GM12878 (cell line): Measurements from ENCODE around the gene VSTM2B. TPM values are rescaled to one million over a fixed set of nuclear protein-coding genes. Genes with fewer than 3 reads are reported as not detected.

Source experiments
- ATAC-seq: fragments of 200-7000 bp; cut with Tn5 transposase; 3 replicates; pipeline ENCODE4 v1.9.1; 2020; ENCODE audit warnings: mild to moderate bottlenecking, moderate library complexity
- BruUV-seq: library from RNA; stranded (reverse); fragments of 400-500 nt; replicated peaks from 2 replicates; lab custom pipeline; 2021; lab: Mats Ljungman, UMichigan
- CTCF ChIA-PET: fragments of 300-600 bp; sonication (Branson Sonifier 250); formaldehyde crosslinking; extraction: SDS; loops from one replicate; lab custom pipeline; 2021; ENCODE audit warnings: inconsistent platforms; lab: Yijun Ruan, JAX
- POLR2A ChIA-PET: fragments of 350-600 bp; formaldehyde crosslinking; extraction: SDS; loops from one replicate; lab custom pipeline; 2021; ENCODE audit warnings: inconsistent platforms; lab: Charles Lee
- RAD21 ChIA-PET: fragments of 300-600 bp; sonication (Branson Sonifier 250); formaldehyde crosslinking; loops from one replicate; lab custom pipeline; 2023; ENCODE audit warnings: antibody characterized with exemption; ENCODE audit not compliant: unreplicated experiment; lab: Charles Lee
- SMC1A ChIA-PET: fragments of 300-600 bp; sonication (Branson Sonifier 250); formaldehyde crosslinking; loops from one replicate; lab custom pipeline; 2023; ENCODE audit not compliant: unreplicated experiment, uncharacterized antibody; lab: Charles Lee
- DNase-seq: peaks from one replicate; pipeline ENCODE4 v3.0.0-alpha.2; 2011; ENCODE audit warnings: low read depth, low spot score
- FAIRE-seq: peaks from 3 replicates; lab custom pipeline; 2011; peaks lifted over from hg19 to GRCh38; lab: Jason Lieb, UNC
- H2AFZ ChIP-seq: 2 replicates; pipeline ENCODE4 v1.6.0; 2011; ENCODE audit warnings: low read depth, low read length, control low read depth; ENCODE audit not compliant: control insufficient read depth
- H3K27ac ChIP-seq: 2 replicates; pipeline ENCODE4 v1.5.1; 2011; ENCODE audit warnings: control low read depth; ENCODE audit not compliant: control insufficient read depth, insufficient read depth
- H3K27me3 ChIP-seq, 2 experiments: replicated peaks in 1 of 2; 2 replicates each; pipeline versions ENCODE4 v1.6.0 to v1.6.1; 2011; ENCODE audit warnings: low read length in 1 of 2; ENCODE audit not compliant: control insufficient read depth in 2 of 2, insufficient read depth in 2 of 2
- H3K36me3 ChIP-seq, 2 experiments: 2 replicates each; pipeline ENCODE4 v1.5.1; 2011; ENCODE audit warnings: low read length in 1 of 2; ENCODE audit not compliant: control insufficient read depth in 2 of 2, insufficient read depth in 2 of 2
- H3K4me1 ChIP-seq: 2 replicates; pipeline ENCODE4 v1.6.1; 2011; ENCODE audit warnings: mild to moderate bottlenecking, low read length, moderate library complexity, mixed read lengths; ENCODE audit not compliant: control insufficient read depth, insufficient read depth
- H3K4me2 ChIP-seq: 2 replicates; pipeline ENCODE4 v1.6.0; 2011; ENCODE audit warnings: control low read depth; ENCODE audit not compliant: control insufficient read depth, insufficient read depth
- H3K4me3 ChIP-seq: fragments of 200-600 bp; sonication (generic); 2 replicates; pipeline ENCODE4 v1.5.1; 2016
- H3K79me2 ChIP-seq: 2 replicates; pipeline ENCODE4 v1.6.0; 2011; ENCODE audit warnings: low read length; ENCODE audit not compliant: control insufficient read depth, insufficient read depth
- H3K9ac ChIP-seq: 2 replicates; pipeline ENCODE4 v1.8.0; 2011; ENCODE audit warnings: low read length, control low read depth, mixed read lengths; ENCODE audit not compliant: control insufficient read depth, insufficient read depth
- H3K9me3 ChIP-seq: replicated peaks from 3 replicates; pipeline ENCODE4 v1.5.1; 2011; ENCODE audit warnings: mild to moderate bottlenecking, low read length; ENCODE audit not compliant: control insufficient read depth, insufficient read depth
- H4K20me1 ChIP-seq: 2 replicates; pipeline ENCODE4 v1.6.0; 2011; ENCODE audit not compliant: control insufficient read depth, insufficient read depth
- ATF2 ChIP-seq: IDR thresholded peaks from 2 replicates; pipeline ENCODE4 v1.6.1; 2012; ENCODE audit warnings: low read length, inconsistent platforms
- CBFB ChIP-seq: IDR thresholded peaks from 2 replicates; pipeline ENCODE4 v1.6.1; 2016; ENCODE audit warnings: antibody characterized with exemption, low read depth
- EZH2 ChIP-seq: IDR thresholded peaks from 2 replicates; pipeline ENCODE4 v1.6.1; 2012; ENCODE audit warnings: low read depth, mild to moderate bottlenecking, control low read depth, inconsistent platforms, low read length, borderline replicate concordance; ENCODE audit not compliant: control insufficient read depth
- GABPA ChIP-seq: IDR thresholded peaks from 2 replicates; pipeline ENCODE4 v1.6.1; 2014; ENCODE audit warnings: antibody characterized with exemption, low read depth, mild to moderate bottlenecking, inconsistent platforms
- HDAC6 ChIP-seq: fragments of 200-600 bp; sonication (generic); IDR thresholded peaks from one replicate; pipeline ENCODE4 v1.8.0; 2017; ENCODE audit warnings: antibody characterized with exemption; ENCODE audit not compliant: unreplicated experiment
- JUNB ChIP-seq: IDR thresholded peaks from 2 replicates; pipeline ENCODE4 v1.6.1; 2016; ENCODE audit warnings: antibody characterized with exemption, mild to moderate bottlenecking
- KLF5 ChIP-seq: fragments of 450-650 bp; IDR thresholded peaks from 2 replicates; pipeline ENCODE4 v1.6.1; 2014; ENCODE audit warnings: mild to moderate bottlenecking; ENCODE audit not compliant: partially characterized antibody
- MXI1 ChIP-seq: fragments of 150-350 bp; IDR thresholded peaks from 2 replicates; pipeline ENCODE4 v1.6.1; 2011; ENCODE audit warnings: low read depth, mild to moderate bottlenecking, inconsistent platforms, low read length, improper control_type of control experiment
- POU2F2 ChIP-seq: IDR thresholded peaks from 3 replicates; pipeline ENCODE4 v1.6.1; 2011; ENCODE audit warnings: low read depth, mild to moderate bottlenecking, low read length, borderline replicate concordance
- SREBF1 ChIP-seq: IDR thresholded peaks from 2 replicates; pipeline ENCODE4 v1.6.1; 2012; ENCODE audit warnings: mild to moderate bottlenecking, low read length
- TBL1XR1 ChIP-seq: IDR thresholded peaks from 2 replicates; pipeline ENCODE4 v1.6.1; 2012; ENCODE audit warnings: low read depth, low read length, improper control_type of control experiment
- WRNIP1 ChIP-seq: IDR thresholded peaks from 2 replicates; pipeline ENCODE4 v1.6.1; 2011; ENCODE audit warnings: low read depth, low read length, improper control_type of control experiment, borderline replicate concordance
- ZBTB11 ChIP-seq: fragments of 450-650 bp; formaldehyde crosslinking; IDR thresholded peaks from 2 replicates; pipeline ENCODE4 v1.5.0; 2022; ENCODE audit warnings: mild to moderate bottlenecking, missing genetic modification characterization
- ZZZ3 ChIP-seq: IDR thresholded peaks from 2 replicates; pipeline ENCODE4 v1.6.1; 2011; ENCODE audit warnings: low read depth; ENCODE audit not compliant: control insufficient read depth, insufficient read length
- WGBS: methylation state at CpG from one replicate; pipeline ENCODE4 v1.1.6; 2016; ENCODE audit warnings: low lambda C conversion rate; ENCODE audit not compliant: insufficient replicate concordance, insufficient coverage; ENCODE audit errors: missing lambda C conversion rate; 5-methylcytosine and 5-hydroxymethylcytosine counted together
- in situ Hi-C: fragments of 300-500 bp; cut with MboI; formaldehyde crosslinking; loops from 9 replicates; pipeline ENCODE4 v1.14.3; 2018; ENCODE audit warnings: mixed read lengths
- intact Hi-C: fragments of 100-400 bp; cut with micrococcal nuclease; formaldehyde crosslinking; loops from one replicate; pipeline ENCODE4 v1.14.2; 2022; ENCODE audit not compliant: unreplicated experiment
- polyA plus RNA-seq, 11 experiments: library from polyadenylated mRNA; depleted of rRNA in 4 of 11; unstranded in 6 of 11; stranded (reverse) in 5 of 11; fragments of >200 nt; fragmentation: Nextera tagmentation in 4 of 11; fragmentation: Illumina TruSeq in 1 of 11; extraction: Ambion mirVana in 4 of 11; extraction: Trizol in 1 of 11; gene quantifications; 1 replicate in 1 of 11; 2 replicates in 10 of 11; pipeline versions ENCODE4 v1.2.1 to v1.2.3, GENCODE V29; 2011 to 2016; ENCODE audit warnings: inconsistent platforms in 2 of 11, missing spikeins in 2 of 11, low read depth in 1 of 11
- total RNA-seq, 4 experiments: library from RNA; depleted of rRNA in 3 of 4; stranded (reverse); fragments of >200 nt in 3 of 4; fragmentation: Illumina TruSeq in 1 of 4; extraction: Trizol in 1 of 4; gene quantifications; 2 replicates each; pipeline versions ENCODE4 v1.2.1 to v1.2.3, GENCODE V29; 2013 to 2021

The VSTM2B gene
- total and polyA plus RNA-seq, 10 of the 15 experiments (the other 5 are each of a cell fraction or from before 2014, with no cell fraction given) = not detected

- SMC1A ChIA-PET = interaction anchor here (0.5 to 1.0 kb wide), 2 partner anchors 140 to 1016 kb away, joined by 3 read pairs; no protein-coding TSS in a partner anchor
- Histone ChIP-seq H3K4me2 (peak overlapping the region; percentile 10; the same call in 1 of the 2 replicates), H3K36me3 (no peaks in the 10 kb centered on the region), H3K4me1 (peaks cover 15% of the 10 kb centered on the region), H3K9ac (no peak overlapping the region), H2AFZ (no peak overlapping the region), H3K27ac (no peak overlapping the region), H3K27me3 (no peaks in the 10 kb centered on the region), H3K79me2 (no peaks in the 10 kb centered on the region), H4K20me1 (no peaks in the 10 kb centered on the region), H3K9me3 (no peaks in the 10 kb centered on the region; the same call in 2 of the 3 replicates)
- RAD21 ChIA-PET = no interaction called here
- CTCF ChIA-PET = interaction anchor here (0.8 to 1.2 kb wide), 3 partner anchors 13 to 514 kb away, joined by 3 to 4 read pairs (median 3); no protein-coding TSS in a partner anchor
- intact Hi-C loops (no loop called here), in situ Hi-C loops (no loop called here)
- DNase-seq (no peak), ATAC-seq (peak; percentile 57), FAIRE-seq (peak; percentile 31)
- POLR2A ChIA-PET = interaction anchor here (0.6 to 1.1 kb wide), 3 partner anchors 10 to 93 kb away, joined by 3 to 5 read pairs (median 3); no protein-coding TSS in a partner anchor
- WGBS = 32% methylated on average over 14 of the region's 14 CpGs
- BruUV-seq = no TSS peak
- TF ChIP-seq GABPA = no peak
- no peak for TF ChIP-seq ZBTB11
- TF ChIP-seq KLF5 = no peak
- TF ChIP-seq TBL1XR1 = no peak
- TF ChIP-seq ATF2 = no peak
- TF ChIP-seq MXI1 = no peak
- no peak for TF ChIP-seq WRNIP1
- no peak for TF ChIP-seq EZH2
- no peak for TF ChIP-seq ZZZ3
- no peak for TF ChIP-seq HDAC6
- no peak for TF ChIP-seq CBFB
- no peak for TF ChIP-seq SREBF1
- no peak for TF ChIP-seq POU2F2
- TF ChIP-seq JUNB = no peak
- TF ChIP-seq, all 136 proteins: peak for 0
- H3K4me3 ChIP-seq = 0 out of 2 replicates have a peak overlapping the region, but pooled peaks have one; percentile 6
Measured at GRCh38 chr19:29576046-29576606, 50.3 kb downstream of the VSTM2B start.
